K562 (cell line): ENCODE data around the gene CDH20. TPM values are rescaled to one million over a fixed set of nuclear protein-coding genes. Genes with fewer than 3 reads are reported as not detected.

Source experiments
- ATF2 ChIP-seq: sonication (generic); formaldehyde crosslinking; IDR thresholded peaks from 2 replicates; pipeline ENCODE4 v1.8.1; 2022; ENCODE audit warnings: missing genetic modification reagents
- EP300 ChIP-seq: IDR thresholded peaks from 2 replicates; pipeline ENCODE4 v1.6.1; 2012; ENCODE audit warnings: low read length, improper control_type of control experiment
- ETS2 ChIP-seq: IDR thresholded peaks from 2 replicates; pipeline ENCODE4 v1.6.1; 2016; ENCODE audit warnings: borderline replicate concordance, missing genetic modification characterization, mild to moderate bottlenecking, moderate library complexity, missing compliant biosample characterization; ENCODE audit not compliant: poor library complexity, severe bottlenecking
- GTF2A2 ChIP-seq: IDR thresholded peaks from 2 replicates; pipeline ENCODE4 v1.6.1; 2016; ENCODE audit warnings: mild to moderate bottlenecking, missing genetic modification characterization, missing compliant biosample characterization
- JUN ChIP-seq, 2 experiments: sonication (generic) in 1 of 2; formaldehyde crosslinking in 1 of 2; IDR thresholded peaks; 2 replicates each; pipeline versions ENCODE4 v1.6.1 to v1.8.0; 2012 to 2022; ENCODE audit warnings: borderline replicate concordance in 2 of 2, mild to moderate bottlenecking in 2 of 2, improper control_type of control experiment in 1 of 2, low read depth in 1 of 2, low read length in 1 of 2, missing genetic modification reagents in 1 of 2
- MTA2 ChIP-seq: fragments of 450-650 bp; IDR thresholded peaks from 2 replicates; pipeline ENCODE4 v1.6.1; 2016; ENCODE audit warnings: low read depth
- TRIM28 ChIP-seq: fragments of 450-650 bp; IDR thresholded peaks from 2 replicates; pipeline ENCODE4 v1.6.1; 2017
- ZZZ3 ChIP-seq: fragments of 450-650 bp; IDR thresholded peaks from 2 replicates; pipeline ENCODE4 v1.6.1; 2016; ENCODE audit warnings: antibody characterized with exemption, mild to moderate bottlenecking, moderate library complexity
- polyA plus RNA-seq, 8 experiments: library from polyadenylated mRNA; depleted of rRNA in 4 of 8; stranded (reverse) in 5 of 8; unstranded in 3 of 8; fragments of >200 nt; fragmentation: Nextera tagmentation in 2 of 8; fragmentation: Illumina TruSeq in 1 of 8; extraction: Ambion mirVana in 2 of 8; extraction: Trizol in 1 of 8; gene quantifications; 2 replicates each; pipeline versions ENCODE4 v1.2.1 to v1.2.3, GENCODE V29; 2011 to 2014; ENCODE audit warnings: inconsistent platforms in 1 of 8, missing spikeins in 1 of 8
- total RNA-seq, 7 experiments: library from RNA; depleted of rRNA in 6 of 7; stranded (reverse); fragments of >200 nt in 6 of 7; fragmentation: Illumina TruSeq in 2 of 7; extraction: Trizol in 2 of 7; gene quantifications; 2 replicates each; pipeline versions ENCODE4 v1.2.1 to v1.2.3, GENCODE V29; 2011 to 2021; ENCODE audit warnings: low replicate concordance in 1 of 7
- TF ChIP-seq, protein P1 (sequence below): fragments of 250-450 bp; sonication (Bioruptor Pico); IDR thresholded peaks from 2 replicates; pipeline ENCODE4 v1.8.0; 2021; ENCODE audit warnings: moderate library complexity, mild to moderate bottlenecking, inconsistent platforms

The CDH20 gene
- total and polyA plus RNA-seq, 9 of the 15 experiments (the other 6 are each of a cell fraction or from before 2014, with no cell fraction given), result not detected

DNA sequence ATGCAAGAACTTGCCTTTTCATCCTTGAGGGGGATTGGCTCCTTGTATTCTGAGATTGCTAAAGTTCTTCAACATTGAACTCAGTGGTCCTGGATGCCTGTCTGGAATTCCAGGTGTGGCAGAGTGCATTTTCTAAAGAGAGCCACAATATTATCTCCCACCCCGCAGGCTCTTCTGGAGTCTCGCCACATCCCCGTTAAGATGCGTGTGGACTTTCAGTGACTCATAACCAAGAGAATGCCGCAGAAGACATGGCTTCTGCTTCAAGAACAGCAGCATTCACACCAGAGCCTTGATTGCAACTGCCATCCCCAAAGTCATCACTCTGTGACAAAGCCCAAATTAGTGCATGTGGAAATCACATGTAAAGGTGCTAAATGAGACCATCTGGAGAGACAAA lies 142.7 kb downstream of the CDH20 start (continued):
- TF ChIP-seq JUN (IDR thresholded peaks at IDR 0.05; ENCODE audit: borderline replicate concordance, low read depth, low read length), result no peak
- TF ChIP-seq JUN (CRISPR knock-in tag; IDR thresholded peaks at IDR 0.05; ENCODE audit: borderline replicate concordance), result no peak
- TF ChIP-seq ATF2 (CRISPR knock-in tag), result no peak
- TF ChIP-seq GTF2A2 (tag), result no peak
- no peak for TF ChIP-seq EP300
- no peak for TF ChIP-seq ETS2 (tag)
- TF ChIP-seq, protein P1, sequence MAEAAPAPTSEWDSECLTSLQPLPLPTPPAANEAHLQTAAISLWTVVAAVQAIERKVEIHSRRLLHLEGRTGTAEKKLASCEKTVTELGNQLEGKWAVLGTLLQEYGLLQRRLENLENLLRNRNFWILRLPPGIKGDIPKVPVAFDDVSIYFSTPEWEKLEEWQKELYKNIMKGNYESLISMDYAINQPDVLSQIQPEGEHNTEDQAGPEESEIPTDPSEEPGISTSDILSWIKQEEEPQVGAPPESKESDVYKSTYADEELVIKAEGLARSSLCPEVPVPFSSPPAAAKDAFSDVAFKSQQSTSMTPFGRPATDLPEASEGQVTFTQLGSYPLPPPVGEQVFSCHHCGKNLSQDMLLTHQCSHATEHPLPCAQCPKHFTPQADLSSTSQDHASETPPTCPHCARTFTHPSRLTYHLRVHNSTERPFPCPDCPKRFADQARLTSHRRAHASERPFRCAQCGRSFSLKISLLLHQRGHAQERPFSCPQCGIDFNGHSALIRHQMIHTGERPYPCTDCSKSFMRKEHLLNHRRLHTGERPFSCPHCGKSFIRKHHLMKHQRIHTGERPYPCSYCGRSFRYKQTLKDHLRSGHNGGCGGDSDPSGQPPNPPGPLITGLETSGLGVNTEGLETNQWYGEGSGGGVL (CRISPR knock-in tag), result no peak
- no peak for TF ChIP-seq TRIM28
- TF ChIP-seq MTA2, result no peak
- no peak for TF ChIP-seq ZZZ3
